GF-D8 (cell line): Measurements from ENCODE around the gene ATP6V0B.
A peak's percentile ranks its signal among the peaks of the same experiment; 100 is the strongest.

Source experiments
- DNase-seq: peaks from one replicate; lab custom pipeline; 2025; lab: John Stamatoyannopoulos, UW

The ATP6V0B gene

GRCh38 chr1:43974443-43975248, at the start of gene ATP6V0B:
TSS of gene ATP6V0B (plus strand) at chr1:43974960. CDS start at chr1:43975041, 81 bp downstream.
- peak; percentile 78 for DNase-seq

DNA sequence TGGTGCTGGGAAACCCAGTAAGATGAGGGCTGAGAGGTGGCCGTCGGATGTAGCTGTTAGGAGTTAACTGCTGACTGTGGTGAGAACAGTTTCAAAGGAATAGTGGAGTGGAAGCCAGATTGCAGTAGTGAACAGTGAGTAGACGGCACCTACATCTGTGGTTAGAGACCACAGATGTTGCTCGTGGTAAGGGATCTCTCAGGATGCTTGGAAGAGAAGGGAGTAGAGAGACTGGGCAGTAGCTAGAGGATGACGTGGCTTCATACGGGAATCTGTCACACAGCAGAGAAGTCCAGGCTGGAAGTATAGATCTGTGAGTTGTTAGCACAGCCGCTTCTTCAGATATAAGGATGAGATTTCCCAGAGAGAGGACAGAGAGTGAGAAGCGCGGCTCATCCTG, 48.9 kb upstream of the ATP6V0B start:
- no peak for DNase-seq

DNA sequence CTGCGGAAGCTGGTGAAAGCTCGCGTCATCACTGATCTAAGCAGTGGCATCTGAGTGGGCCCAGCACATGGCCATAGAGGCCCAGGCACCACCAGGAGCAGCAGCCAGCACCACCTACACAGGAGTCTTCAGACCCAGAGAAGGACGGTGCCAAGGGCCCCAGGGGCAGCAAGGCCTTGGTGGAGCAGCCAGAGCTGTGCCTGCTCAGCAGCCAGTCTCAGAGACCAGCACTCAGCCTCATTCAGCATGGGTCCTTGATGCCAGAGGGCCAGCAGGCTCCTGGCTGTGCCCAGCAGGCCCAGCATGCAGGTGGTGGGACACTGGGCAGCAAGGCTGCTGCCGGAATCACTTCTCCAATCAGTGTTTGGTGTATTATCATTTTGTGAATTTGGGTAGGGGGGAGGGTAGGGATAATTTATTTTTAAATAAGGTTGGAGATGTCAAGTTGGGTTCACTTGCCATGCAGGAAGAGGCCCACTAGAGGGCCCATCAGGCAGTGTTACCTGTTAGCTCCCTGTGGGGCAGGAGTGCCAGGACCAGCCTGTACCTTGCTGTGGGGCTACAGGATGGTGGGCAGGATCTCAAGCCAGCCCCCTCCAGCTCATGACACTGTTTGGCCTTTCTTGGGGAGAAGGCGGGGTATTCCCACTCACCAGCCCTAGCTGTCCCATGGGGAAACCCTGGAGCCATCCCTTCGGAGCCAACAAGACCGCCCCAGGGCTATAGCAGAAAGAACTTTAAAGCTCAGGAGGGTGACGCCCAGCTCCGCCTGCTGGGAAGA, 44.4 kb upstream of the ATP6V0B start:
- DNase-seq, result no peak

GRCh38 chr1:43930949-43931275, 43.8 kb upstream of the ATP6V0B start:
- DNase-seq, result peak; percentile 6

- DNase-seq, result no peak
Measured at GRCh38 chr1:43931711-43932660, 42.8 kb upstream of the ATP6V0B start.

GRCh38 chr1:43932786-43933385, 41.9 kb upstream of the ATP6V0B start:
- DNase-seq, result no peak

- no peak for DNase-seq
Measured at GRCh38 chr1:43933386-43934100, 41.2 kb upstream of the ATP6V0B start, which contains the start of gene ARTN. TSS of gene ARTN (plus strand) at chr1:43933801. CDS start at chr1:43935657, 1,856 bp downstream.

GRCh38 chr1:43934101-43934985, 40.4 kb upstream of the ATP6V0B start:
- DNase-seq, result no peak

DNA sequence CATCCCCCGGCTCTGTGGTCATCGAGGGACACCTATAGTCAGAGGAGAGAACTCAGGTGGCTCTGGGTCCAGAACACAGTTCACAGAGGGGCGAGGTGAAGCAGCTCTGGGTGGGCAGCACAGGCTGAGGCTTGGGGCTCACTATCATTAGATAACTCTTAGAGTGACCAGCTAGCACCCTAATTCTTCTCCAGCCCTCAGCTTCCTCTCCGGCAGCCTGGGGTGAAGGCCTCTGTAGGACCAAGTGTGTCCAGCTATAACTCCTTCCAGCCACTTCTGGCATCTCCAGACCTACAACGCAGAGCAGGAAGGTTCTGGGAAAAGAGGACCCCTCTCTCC, 39.8 kb upstream of the ATP6V0B start:
- no peak for DNase-seq

- DNase-seq, result no peak
Measured at GRCh38 chr1:43935711-43936427, 38.9 kb upstream of the ATP6V0B start.

GRCh38 chr1:43936431-43937151, 38.2 kb upstream of the ATP6V0B start:
- no peak for DNase-seq

GRCh38 chr1:43937179-43937865, 37.4 kb upstream of the ATP6V0B start:
- no peak for DNase-seq

DNA sequence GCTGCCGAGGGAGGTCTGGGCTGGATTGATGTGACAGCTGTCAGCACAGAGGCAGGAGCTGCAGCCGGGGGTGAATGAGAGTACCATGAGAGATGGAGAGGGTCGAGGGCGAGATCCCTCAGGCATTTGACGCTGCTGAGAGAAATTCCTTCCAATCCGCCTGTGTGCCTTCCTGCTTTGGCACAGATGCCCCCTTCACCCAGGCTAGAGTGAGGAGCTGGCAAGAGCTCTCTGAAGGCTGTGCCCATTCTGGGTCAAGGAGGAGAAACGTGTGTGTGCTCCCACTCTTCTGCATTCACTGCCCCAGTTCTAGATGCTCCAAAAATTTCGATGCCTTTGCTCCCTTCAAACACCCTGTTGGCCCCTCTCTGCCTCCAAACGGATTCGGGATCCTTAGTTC, 36.4 kb upstream of the ATP6V0B start:
- DNase-seq, result no peak

DNA sequence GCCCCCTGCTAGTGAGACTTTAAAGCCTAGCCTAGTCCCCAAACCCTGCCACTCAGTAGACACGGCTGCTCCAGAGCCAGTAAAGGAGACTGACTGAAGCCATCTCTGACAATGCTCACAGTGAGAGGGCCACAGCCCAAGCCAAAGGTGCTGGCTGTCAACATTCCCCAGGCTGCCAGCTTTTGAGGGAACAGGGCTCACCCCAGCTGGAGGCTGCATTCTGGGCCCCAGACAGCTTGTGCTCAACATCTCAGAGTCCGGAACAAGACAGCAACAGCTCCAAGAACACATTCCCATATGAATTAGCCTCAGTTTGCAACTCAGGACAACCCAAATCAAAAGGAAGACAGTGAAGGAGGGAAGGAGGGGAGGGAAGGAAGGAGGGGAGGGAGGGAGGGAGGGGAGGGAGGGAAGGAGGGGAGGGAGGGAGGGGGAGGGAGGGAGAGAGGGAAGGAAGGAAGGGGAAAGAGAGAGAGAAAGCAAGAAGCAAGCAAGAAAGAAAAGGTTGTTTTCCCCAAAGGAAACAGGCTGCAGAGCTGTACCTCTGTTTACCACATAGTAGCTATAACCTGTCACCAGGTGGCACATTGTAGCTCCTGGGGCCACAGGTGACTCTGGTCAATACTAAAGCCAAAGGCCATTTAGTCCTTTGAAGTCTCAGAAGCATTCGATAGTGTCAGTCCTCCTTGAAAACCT, 35.7 kb upstream of the ATP6V0B start:
- DNase-seq, result no peak

- no peak for DNase-seq
Measured at GRCh38 chr1:43942411-43942810, 32.3 kb upstream of the ATP6V0B start.

DNA sequence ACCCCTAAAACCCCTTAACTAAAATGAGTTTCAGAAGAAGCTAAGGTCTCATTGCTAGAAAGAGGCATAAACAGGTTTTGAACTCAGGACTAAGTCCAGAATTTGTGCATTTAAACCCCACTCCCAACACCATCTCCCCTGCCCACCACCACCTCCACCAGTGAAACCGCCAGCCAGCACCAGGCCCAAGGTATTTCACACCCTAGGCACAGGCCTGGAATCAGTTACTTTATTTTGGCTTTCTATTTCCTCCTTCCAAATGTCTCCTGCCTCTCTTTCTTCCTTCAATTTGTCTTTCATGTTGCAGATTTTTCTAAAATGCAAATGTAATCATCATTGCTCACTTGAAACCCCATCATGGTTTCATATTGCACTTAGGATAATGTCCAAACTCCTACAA, 29.9 kb upstream of the ATP6V0B start:
- no peak for DNase-seq

- no peak for DNase-seq
Measured at GRCh38 chr1:43945674-43946235, 29.0 kb upstream of the ATP6V0B start.
